Lower leg skin (tissue), 4 donors: ENCODE data around the gene HORMAD1. TPM values are rescaled to one million over a fixed set of nuclear protein-coding genes. Genes with fewer than 3 reads are reported as not detected.

Experiments
- DNase-seq, 2 donors: peaks; one replicate each; pipeline ENCODE4 v3.0.0-alpha.2; 2019; ENCODE audit warnings: low spot score in 2 of 2
- H3K4me3 ChIP-seq: fragments of 200-600 bp; sonication (generic); 2 replicates; pipeline ENCODE4 v1.5.1; 2017; ENCODE audit warnings: mild to moderate bottlenecking, low read depth; ENCODE audit not compliant: poor library complexity, severe bottlenecking
- POLR2A ChIP-seq, 2 donors: fragments of 450-650 bp; IDR thresholded peaks; one replicate each; pipeline ENCODE4 v1.6.1; 2016 to 2017; ENCODE audit warnings: antibody characterized with exemption in 2 of 2, mild to moderate bottlenecking in 1 of 2, moderate library complexity in 1 of 2
- WGBS, 2 donors: methylation state at CpG; one replicate each; pipeline ENCODE4 v1.1.5; 2018; 5-methylcytosine and 5-hydroxymethylcytosine counted together
- intact Hi-C: fragments of 100-400 bp; cut with DNase I; formaldehyde crosslinking; loops from one replicate; pipeline ENCODE4 v1.15.0; 2023; ENCODE audit warnings: low total_unique reads
- total RNA-seq, 4 donors: library from RNA; depleted of rRNA; stranded (reverse); fragments of >200 nt; gene quantifications; one replicate each; pipeline ENCODE4 v1.1.0, GENCODE V29; 2016
- TF ChIP-seq, protein P1 (sequence below), 3 donors: fragments of 450-650 bp; IDR thresholded peaks; one replicate each; pipeline ENCODE4 v1.5.1; 2016; ENCODE audit warnings: antibody characterized with exemption in 3 of 3, mild to moderate bottlenecking in 3 of 3, moderate library complexity in 2 of 3

Gene HORMAD1
- total RNA-seq, 4 donors from 2014 or later: 1.5 to 7.7 (median 3.2) TPM

DNA sequence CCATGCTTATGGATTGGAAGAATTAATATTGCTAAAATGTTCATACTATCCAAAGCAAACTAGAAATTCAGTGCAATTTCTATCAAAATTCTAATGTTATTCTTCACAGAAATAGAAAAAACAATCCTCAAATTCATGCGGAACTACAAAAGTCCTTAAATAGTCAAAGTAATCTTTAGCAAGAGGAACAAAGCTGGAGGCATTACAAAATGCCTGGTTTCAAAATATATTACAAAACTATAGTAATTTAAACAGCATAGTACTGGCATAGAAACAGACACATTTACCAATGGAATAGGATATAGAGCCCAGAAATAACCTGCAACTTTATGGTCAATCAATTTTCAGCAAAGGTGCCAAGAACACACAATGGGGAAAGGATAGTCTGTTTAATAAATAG is 41.1 kb upstream of the HORMAD1 start:
- WGBS, 2 donors: 82 to 97% methylated on average over 1 of the region's 1 CpG
- intact Hi-C loops: no loop called here
- no peak for DNase-seq
- no peak overlapping the region for H3K4me3 ChIP-seq
- TF ChIP-seq POLR2A (IDR thresholded peaks at IDR 0.05): no peak
- TF ChIP-seq, protein P1, sequence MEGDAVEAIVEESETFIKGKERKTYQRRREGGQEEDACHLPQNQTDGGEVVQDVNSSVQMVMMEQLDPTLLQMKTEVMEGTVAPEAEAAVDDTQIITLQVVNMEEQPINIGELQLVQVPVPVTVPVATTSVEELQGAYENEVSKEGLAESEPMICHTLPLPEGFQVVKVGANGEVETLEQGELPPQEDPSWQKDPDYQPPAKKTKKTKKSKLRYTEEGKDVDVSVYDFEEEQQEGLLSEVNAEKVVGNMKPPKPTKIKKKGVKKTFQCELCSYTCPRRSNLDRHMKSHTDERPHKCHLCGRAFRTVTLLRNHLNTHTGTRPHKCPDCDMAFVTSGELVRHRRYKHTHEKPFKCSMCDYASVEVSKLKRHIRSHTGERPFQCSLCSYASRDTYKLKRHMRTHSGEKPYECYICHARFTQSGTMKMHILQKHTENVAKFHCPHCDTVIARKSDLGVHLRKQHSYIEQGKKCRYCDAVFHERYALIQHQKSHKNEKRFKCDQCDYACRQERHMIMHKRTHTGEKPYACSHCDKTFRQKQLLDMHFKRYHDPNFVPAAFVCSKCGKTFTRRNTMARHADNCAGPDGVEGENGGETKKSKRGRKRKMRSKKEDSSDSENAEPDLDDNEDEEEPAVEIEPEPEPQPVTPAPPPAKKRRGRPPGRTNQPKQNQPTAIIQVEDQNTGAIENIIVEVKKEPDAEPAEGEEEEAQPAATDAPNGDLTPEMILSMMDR (IDR thresholded peaks at IDR 0.05): no peak

- 83 to 86% methylated on average over 3 of the region's 3 CpGs for WGBS, 2 donors
- no peak for DNase-seq
- H3K4me3 ChIP-seq: no peak overlapping the region
- TF ChIP-seq, protein P1 (IDR thresholded peaks at IDR 0.05): no peak
- TF ChIP-seq POLR2A (IDR thresholded peaks at IDR 0.05): no peak
- intact Hi-C loops: no loop called here
Observed at GRCh38 chr1:150760013-150760412, 39.3 kb upstream of the HORMAD1 start.

DNA sequence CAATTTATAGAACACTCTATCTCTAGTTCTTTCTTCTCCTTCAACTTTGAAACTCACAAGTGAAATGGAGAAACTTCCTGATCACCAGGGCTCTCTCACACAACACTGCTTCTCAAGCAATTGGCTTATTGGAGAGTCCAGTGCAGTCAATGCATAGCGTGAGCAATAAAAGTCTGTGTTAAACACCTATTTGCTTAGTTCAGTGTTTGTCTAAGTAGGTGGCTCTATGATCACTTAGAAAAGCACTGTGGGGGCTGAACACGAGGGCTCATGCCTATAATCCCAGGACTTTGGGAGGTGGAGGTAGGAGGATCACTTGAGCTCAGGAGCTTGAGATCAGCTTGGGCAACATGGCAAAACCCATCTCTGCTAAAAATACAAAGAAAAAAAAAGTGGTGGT is 32.7 kb upstream of the HORMAD1 start:
- 90 to 97% methylated on average over 2 of the region's 2 CpGs for WGBS, 2 donors
- TF ChIP-seq POLR2A (IDR thresholded peaks at IDR 0.05): no peak
- TF ChIP-seq, protein P1 (IDR thresholded peaks at IDR 0.05): no peak
- intact Hi-C loops: no loop called here
- no peak overlapping the region for H3K4me3 ChIP-seq
- no peak for DNase-seq

- WGBS, 2 donors: 92 to 96% methylated on average over 6 of the region's 6 CpGs
- TF ChIP-seq, protein P1 (IDR thresholded peaks at IDR 0.05): no peak
- no peak for TF ChIP-seq POLR2A (IDR thresholded peaks at IDR 0.05)
- no peak overlapping the region for H3K4me3 ChIP-seq
- no peak for DNase-seq
- intact Hi-C loops: no loop called here
Observed at GRCh38 chr1:150751443-150751842, 30.7 kb upstream of the HORMAD1 start.

DNA sequence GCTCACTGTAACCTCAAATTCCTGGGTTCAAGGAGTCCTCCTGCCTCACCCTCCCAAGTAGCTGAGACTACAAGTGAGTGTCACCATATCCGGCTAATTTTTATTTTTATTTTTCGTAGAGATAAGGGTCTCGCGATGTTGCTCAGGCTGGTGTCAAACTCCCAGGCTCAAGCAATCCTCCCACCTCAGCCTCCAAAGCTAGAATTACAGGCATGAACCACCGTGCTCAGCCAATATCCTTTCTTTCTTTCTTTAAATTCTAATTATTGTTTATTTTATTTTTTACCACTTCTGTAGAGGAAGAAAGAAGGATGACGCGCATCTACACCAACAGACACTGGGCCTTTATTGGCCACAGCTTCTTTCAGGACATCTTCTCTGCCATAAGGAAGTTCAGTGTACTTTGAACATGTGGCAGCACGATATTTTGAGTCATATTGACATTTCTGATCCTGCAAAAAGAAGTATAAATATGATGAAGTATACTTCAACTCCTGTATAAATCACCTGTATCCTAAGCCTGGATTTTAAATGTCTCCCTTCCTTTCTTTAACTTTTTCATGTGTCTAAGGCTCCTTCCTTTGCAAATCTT is 29.1 kb upstream of the HORMAD1 start:
- intact Hi-C loops: no loop called here
- H3K4me3 ChIP-seq: no peak overlapping the region
- 88 to 94% methylated on average over 8 of the region's 8 CpGs for WGBS, 2 donors
- no peak for TF ChIP-seq POLR2A (IDR thresholded peaks at IDR 0.05)
- TF ChIP-seq, protein P1 (IDR thresholded peaks at IDR 0.05): no peak
- no peak for DNase-seq
